Measurements from ENCODE around the gene NCEH1. TPM values are rescaled to one million over a fixed set of nuclear protein-coding genes. Genes with fewer than 3 reads are reported as not detected.

The NCEH1 gene
- total RNA-seq, 4 donors from 2014 or later, result 6.4 to 85.8 (median 12.1) TPM

DNA sequence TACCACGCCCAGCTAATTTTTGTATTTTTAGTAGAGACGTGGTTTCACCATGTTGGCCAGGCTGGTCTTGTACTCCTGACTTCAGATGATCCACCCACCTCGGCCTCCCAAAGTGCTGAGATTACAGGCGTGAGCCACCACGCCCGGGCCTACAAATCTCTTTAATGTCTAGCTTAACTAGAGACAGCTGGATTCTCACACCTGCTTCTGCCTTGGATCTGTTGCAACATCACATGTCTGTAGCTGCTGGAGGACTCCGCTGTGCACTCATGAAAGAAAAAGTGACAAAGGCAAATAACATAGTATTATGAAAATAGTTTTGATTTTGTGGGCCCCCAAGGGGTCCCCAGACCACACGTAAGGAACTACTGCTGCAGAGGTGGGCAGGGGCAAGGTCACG is 85.9 kb downstream of the NCEH1 start:
- TF ChIP-seq, protein P1, sequence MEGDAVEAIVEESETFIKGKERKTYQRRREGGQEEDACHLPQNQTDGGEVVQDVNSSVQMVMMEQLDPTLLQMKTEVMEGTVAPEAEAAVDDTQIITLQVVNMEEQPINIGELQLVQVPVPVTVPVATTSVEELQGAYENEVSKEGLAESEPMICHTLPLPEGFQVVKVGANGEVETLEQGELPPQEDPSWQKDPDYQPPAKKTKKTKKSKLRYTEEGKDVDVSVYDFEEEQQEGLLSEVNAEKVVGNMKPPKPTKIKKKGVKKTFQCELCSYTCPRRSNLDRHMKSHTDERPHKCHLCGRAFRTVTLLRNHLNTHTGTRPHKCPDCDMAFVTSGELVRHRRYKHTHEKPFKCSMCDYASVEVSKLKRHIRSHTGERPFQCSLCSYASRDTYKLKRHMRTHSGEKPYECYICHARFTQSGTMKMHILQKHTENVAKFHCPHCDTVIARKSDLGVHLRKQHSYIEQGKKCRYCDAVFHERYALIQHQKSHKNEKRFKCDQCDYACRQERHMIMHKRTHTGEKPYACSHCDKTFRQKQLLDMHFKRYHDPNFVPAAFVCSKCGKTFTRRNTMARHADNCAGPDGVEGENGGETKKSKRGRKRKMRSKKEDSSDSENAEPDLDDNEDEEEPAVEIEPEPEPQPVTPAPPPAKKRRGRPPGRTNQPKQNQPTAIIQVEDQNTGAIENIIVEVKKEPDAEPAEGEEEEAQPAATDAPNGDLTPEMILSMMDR (IDR thresholded peaks at IDR 0.05; ENCODE audit: low read depth), result no peak

- TF ChIP-seq, protein P1 (IDR thresholded peaks at IDR 0.05; ENCODE audit: low read depth), result no peak
These were observed 87.8 kb downstream of the NCEH1 start for GRCh38 chr3:172622916-172623700.

GRCh38 chr3:172622156-172622555 is 88.7 kb downstream of the NCEH1 start:
- TF ChIP-seq, protein P1 (IDR thresholded peaks at IDR 0.05; ENCODE audit: low read depth), result no peak

DNA sequence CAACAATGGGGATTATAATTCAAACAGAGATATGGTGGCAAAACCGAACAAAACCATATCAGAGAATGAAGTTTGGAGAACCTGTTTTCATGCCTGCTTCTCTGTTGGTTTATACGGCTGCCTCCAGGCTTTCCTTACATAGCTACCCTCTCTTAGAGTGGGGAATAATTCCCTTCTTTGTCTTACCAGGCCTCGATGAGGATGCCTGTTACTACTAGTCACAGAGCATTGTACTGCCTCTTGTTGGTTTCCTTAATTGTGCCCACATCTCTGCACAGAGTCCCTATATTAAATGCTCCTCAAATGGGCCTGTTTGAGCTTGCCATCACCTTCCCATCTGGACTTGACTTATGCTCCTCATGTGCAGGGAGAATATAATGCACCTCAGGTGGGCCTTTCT is 92.9 kb downstream of the NCEH1 start:
- TF ChIP-seq, protein P1 (IDR thresholded peaks at IDR 0.05; ENCODE audit: low read depth), result no peak

DNA sequence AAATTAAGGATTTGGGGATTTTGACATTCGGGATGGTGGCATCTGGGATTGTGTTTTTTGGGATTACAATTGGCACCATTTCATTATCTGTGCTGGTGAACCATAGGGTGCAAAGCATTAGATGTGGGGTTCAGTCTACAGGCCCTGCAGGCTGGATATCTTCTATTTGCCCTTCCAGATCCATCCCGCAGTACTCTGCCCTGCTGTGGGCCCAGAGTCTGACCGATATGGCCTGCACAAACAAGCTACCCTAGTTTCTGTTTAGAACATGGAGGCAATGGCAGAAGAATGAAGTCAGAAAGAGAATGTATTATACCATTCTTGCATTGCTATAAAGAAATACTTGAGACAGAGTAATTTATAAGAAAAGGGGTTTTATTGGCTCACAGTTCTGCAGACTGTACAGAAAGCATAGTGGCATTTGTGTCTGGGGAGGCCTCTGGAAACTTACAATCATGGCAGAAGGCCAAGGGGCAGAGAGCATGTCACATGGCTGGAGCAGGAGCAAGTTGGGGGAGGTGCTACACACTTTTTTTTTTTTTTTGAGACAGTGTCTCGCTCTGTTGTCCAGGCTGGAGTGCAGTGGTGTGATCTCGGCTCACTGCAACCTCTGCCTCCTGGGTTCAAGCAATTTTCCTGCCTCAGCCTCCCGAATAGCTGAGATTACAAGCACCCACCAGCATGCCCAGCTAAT is 93.7 kb downstream of the NCEH1 start:
- TF ChIP-seq, protein P1 (IDR thresholded peaks at IDR 0.05; ENCODE audit: low read depth), result no peak

GRCh38 chr3:172616031-172616461 is 94.8 kb downstream of the NCEH1 start:
- TF ChIP-seq, protein P1 (IDR thresholded peaks at IDR 0.05; ENCODE audit: low read depth), result no peak

DNA sequence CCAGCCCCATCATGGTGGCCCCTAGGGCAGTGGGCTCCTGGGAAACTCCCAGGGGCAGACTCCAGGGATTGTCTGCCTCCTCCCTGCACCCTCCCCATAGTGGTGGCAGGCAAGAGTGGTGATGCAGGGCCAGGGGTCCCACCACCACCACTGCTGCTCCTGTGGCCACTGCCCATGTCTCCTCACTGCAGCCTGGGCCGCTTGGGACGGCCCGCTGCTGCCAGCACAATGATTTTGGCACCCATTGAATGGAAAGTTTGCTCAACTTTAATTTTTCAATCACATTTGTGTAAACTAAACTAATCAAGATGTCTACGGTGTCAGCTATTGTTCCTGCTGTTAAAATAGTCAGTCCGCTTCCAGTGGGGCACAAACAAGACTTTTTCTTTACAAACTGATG is 95.6 kb downstream of the NCEH1 start:
- TF ChIP-seq, protein P1 (IDR thresholded peaks at IDR 0.05; ENCODE audit: low read depth), result no peak

Measured in subcutaneous adipose tissue (tissue), 4 donors.